22Rv1 (cell line): ENCODE results near the gene FBN1.

Experiments
- H3K27ac ChIP-seq: fragments of 450-650 bp; 2 replicates; pipeline ENCODE4 v1.5.1; 2017
- CTCF ChIP-seq: fragments of 450-650 bp; IDR thresholded peaks from 2 replicates; pipeline ENCODE4 v1.5.1; 2017; ENCODE audit warnings: mild to moderate bottlenecking
- ZFX ChIP-seq: fragments of 450-650 bp; IDR thresholded peaks from 2 replicates; pipeline ENCODE4 v1.6.1; 2017; ENCODE audit warnings: antibody characterized with exemption, borderline replicate concordance

Gene FBN1

GRCh38 chr15:48645558-48646330 is at the start of gene FBN1:
FBN1 (minus strand) TSS chr15:48645709; CDS start chr15:48644769, 940 bp downstream.
- TF ChIP-seq ZFX (no peak), CTCF (no peak)
- H3K27ac ChIP-seq = no peak within 1 kb of the TSS

GRCh38 chr15:48693484-48693883 is 48.0 kb upstream of the FBN1 start:
- no peak overlapping the region for H3K27ac ChIP-seq
- TF ChIP-seq ZFX (no peak), CTCF (no peak)

GRCh38 chr15:48688493-48688892 is 43.0 kb upstream of the FBN1 start:
- TF ChIP-seq ZFX (no peak), CTCF (no peak)
- no peak overlapping the region for H3K27ac ChIP-seq

GRCh38 chr15:48683991-48684765 is 38.7 kb upstream of the FBN1 start:
- H3K27ac ChIP-seq = no peak overlapping the region
- TF ChIP-seq CTCF (no peak), ZFX (no peak)

- H3K27ac ChIP-seq = no peak overlapping the region
- TF ChIP-seq ZFX = no peak
- TF ChIP-seq CTCF = no peak
Measured at GRCh38 chr15:48682942-48683651, 37.6 kb upstream of the FBN1 start.

- no peak for TF ChIP-seq CTCF
- TF ChIP-seq ZFX = no peak
- no peak overlapping the region; the same call in 1 of the 2 replicates for H3K27ac ChIP-seq
Measured at GRCh38 chr15:48681353-48681752, 35.8 kb upstream of the FBN1 start.
